ENCODE results near the gene COL23A1.

COL23A1 gene

DNA sequence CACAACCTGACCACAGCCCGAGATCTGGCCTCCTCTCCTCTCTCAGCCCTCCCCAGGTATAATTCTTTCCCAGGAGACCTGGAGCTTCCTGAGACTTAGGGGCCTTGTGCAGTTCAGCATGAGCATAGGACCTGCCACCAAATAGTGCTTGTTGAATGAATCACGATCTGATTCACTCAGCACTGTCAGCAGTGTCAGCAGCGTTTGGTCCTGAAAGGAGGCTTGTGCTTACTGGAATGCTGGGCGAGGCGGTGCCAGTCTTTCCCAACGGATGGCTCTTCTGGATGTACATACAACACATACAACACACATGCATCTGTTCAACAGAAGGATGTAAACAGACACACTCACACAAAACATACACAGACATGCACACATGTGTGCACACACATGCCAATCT is 173.3 kb downstream of the COL23A1 start:
- DNase-seq: no peak

DNA sequence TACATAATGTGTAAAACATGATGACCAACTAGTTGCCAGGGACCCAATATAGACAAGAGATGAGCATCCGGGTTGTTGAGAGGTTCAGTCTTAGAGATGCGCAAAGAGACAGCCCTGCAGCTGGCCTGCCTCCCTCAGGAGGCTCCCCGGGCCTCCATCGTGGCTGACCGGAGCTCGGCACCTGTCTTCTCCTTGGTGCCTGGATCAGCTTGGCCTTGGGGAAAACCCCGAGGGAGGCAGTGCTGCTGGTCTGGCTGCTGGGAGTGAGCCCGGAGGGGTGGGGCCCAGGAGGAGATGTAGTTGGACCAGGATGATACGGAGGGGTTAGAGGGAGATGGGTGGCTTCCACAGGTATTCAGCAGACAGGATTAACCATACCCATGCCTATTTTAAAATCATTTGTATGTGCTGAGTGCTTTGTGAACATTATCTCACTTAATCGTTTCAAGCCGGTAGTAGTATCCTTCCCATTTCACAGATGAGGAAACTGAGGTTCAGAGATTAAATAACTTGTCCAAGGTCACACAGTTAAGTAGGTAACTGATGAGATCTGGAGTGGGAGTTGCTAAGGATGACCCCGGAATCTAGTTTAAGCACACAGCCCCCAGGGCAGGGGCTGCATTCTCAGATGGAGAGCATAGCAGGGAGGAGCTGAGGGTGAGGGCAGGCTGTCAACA is 173.8 kb downstream of the COL23A1 start:
- no peak for DNase-seq

DNA sequence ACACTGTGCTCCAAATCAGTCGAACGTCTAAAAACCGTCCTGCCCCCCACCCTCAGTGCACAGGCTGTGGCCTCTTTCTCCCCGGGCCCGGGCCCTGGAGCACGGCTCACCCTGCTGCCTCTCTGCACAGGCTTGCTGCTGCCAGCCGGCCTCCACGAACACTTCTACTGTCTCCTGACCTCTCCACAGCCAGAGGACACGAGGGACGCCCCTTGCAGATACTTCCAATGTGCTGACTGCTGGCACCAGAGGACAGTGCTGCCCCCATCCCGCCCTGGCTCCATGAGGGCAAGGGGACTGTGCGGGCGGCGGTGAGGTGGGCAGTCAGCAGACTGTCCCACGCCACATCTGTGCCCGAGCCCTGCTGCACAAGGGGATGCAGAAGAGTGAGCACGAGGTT is 174.8 kb downstream of the COL23A1 start:
- no peak for DNase-seq

DNA sequence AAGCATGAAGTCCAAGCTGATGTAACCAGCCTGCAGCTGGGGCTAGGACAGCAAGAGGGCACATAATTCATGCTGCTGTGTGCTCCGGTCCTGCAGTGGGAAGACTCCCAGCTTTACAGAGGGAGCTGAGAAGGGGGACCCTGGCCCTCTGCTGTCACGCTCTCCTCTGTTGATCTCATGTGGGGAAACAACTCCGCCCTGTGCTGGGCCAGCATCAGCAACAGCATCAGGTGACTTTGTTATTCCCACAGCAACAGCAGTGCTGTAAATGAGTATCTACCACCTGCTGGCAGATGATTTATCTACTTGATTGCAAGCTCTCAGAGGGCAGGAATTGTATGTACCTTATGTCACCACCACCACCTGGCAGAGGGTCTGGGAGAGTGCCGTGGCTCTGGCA is 176.2 kb downstream of the COL23A1 start:
- no peak for DNase-seq

DNA sequence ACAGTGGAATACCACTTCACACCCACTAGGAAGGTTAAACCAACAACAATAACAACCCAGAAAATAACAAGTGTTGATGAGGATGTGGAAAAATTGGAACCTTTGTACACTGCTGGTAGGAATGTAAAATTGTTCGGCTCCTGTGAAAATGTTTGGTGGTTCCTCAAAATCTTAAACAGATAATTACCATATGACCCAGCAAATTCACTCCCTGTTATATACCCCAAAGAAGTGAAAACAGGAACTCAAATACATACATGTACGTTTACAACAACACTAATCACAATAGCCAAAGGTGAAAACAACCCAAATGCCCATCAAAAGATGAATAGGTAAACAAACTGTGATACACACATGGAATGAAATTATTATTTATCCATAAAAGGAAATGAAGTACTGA is 179.1 kb downstream of the COL23A1 start:
- no peak for DNase-seq

DNA sequence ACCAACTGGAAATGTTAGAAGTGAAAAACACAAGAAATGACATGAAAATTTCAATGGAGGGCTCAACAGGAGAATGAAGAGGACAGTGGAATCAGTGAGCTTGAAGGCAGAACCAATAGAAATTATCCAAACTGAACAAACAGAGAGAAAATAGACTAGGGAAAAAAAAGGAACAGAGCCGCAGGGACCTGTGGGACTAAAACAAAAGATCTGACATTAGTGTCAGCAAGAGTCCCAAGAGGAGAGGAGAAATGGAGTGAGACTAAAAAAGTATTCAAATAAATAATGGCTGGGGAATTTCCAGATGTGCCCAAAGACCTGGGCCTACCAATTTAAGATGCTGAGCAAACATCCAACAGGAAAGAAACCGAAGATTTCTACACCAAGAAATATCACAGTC is 182.5 kb downstream of the COL23A1 start:
- no peak for DNase-seq

DNA sequence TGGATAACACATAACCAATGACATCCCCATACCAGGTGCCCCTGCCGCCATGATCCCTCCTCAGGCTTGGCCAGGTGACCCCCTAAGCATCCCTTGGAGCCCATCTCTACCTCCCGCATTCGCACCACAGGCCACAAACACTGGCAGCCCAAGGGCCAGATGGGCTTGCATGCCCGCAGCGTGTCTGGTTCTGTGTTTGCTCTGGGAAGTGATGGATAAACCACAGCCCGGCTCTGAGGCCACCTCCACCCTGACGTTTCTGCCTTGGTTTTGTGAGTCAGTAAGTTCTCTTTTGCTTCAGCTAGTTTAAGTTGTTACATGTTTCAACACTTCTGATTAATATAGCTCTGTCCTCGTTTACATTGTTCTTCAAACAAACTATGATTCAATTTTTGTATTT is 185.2 kb downstream of the COL23A1 start:
- no peak for DNase-seq

DNA sequence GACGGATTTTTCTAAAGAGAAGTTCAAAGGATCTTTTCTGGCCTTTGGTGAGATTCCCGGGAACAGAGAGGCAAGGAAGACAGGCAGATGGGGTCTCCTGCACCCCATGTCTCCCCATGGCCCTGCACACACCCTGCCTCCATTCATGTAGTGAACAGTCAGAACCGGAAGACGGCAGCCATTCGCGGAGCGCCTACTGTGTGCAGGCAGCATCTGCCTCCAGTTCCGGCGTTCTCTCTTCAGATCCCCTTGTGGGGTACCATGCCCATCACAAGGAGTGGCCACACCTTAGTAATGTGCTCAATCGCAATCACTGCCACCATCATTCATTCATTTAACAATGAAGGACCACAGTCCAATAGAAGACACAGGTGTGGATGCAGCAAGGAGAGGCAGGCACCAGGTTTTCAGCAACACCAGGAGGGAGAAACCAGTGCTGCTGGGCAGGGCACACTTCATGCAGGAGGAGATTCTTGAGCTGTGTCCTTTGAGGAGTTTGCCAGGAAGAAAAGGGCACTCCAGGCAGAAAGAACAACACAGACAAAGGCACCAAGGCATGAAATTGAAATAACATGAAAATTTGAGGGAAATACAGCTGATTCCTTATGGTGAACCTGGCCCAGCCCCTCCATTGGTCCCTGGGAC is 186.1 kb downstream of the COL23A1 start:
- DNase-seq: no peak

DNA sequence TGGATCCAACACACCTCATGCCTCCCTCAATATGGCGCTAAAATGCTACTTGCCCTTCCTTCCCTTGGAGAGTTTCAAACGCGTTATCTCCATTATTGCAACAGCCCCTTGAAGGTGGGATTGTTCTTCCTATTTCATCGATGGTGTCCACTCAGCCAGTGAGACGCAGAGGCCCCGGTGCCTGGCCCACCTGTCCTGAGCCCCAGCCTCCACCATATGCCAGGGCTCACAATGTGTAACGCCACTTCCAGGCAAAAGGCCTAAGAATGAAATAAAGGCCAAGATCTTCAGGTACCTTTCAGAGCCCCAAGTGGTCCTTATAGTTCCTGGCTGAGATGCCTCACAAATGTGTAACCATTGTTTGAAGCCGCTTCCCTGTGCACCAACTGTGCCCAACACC is 186.8 kb downstream of the COL23A1 start:
- no peak for DNase-seq

DNA sequence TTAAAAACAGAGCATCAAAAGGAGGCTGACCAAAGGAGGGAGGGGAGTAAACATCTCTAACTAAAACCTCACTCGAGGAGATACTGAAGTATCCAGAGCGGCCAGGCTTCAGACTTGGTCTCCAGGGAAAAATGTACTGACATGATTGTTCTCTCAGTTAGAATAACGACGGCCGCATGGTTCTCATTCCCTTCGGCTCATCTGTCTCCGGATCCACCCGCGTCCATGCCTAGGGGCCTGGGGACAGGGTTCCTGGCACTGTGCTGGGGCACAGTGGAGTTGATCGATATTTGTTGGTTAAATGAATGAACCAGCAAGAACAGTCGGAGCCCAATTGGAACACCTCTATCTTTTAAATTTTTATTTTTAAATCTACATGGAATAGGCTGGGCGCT is 190.5 kb downstream of the COL23A1 start:
- no peak for DNase-seq

DNA sequence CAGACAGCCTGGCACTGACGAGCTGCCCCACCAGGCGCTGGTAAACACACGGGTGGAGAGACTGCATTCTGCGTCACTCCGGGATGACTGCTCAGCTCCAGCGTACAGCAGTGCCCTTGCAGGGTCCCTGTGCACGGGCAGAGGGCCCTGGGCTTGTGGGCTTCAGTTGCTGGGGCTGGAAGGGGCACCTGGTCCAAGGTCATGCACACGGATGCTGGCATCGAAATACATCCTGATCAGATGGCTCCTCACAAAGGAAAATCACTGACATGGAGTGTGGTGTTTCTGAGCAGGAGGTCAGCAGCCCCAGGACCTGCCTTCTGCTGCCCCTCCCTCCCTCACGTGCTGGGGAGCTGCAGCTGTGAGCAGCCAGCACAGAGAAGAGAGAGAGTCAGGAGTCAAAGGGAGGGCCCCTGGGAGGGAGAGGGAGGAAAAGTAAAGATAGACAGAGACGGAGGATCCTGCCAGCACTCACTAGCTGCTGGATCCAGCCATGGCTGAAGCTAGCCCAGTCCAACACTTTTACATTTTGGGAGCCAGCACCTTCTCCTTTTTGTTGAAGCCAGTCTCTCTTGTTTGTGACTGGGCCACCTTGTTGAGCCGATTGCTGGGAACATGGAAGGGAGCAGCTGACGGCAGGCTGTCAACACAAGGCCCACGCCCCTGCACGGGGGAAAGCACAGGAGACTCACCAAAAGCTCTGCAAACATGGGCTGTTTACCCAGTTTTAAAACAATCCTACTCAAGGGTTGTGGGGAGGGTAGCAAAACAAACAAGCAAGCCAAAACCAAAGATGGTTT is 191.1 kb downstream of the COL23A1 start:
- DNase-seq: no peak

DNA sequence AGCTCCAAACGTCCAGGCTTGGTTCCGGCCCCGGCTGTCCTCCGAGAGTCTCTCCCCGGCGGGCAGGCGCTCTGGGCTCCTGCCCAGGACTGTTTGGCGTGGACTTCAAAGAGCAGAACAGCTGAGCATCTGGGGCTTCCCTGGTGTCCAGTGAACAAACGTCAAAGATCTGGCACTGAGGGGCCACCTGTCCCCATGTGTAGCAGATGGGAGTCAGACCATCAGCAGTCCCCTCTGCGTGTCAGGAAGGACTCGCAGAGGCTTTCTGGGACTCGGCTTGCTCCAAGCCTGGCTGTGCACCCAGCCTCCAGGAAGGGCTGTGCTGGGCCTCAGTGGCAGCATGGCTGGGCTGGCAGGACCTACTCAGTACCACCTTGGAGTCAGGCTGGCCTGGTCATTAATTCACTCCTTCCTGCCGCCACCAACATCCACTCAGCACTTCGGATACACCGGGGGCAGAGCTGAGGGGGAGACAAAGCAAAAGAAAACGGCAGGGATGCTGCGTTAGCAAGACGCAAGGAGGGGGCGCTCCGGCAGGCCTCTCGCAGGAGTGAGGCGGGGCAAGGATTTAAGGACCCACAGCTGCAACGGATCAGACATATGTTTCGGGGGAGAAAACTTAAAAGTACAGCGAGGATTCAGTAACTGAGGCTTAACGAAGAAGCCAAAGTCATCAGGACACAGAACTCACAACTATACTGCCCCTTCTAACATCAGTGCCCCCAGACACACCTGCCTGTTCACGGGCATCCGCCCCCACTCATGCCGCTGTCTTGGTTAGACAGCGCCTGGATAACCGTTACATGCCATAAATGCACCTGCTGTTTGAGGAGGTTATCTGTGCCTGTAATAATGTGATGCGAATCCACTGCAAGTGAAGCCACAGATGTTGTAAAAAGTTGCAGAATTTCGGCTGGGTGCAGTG is 193.1 kb downstream of the COL23A1 start:
- DNase-seq: no peak

DNA sequence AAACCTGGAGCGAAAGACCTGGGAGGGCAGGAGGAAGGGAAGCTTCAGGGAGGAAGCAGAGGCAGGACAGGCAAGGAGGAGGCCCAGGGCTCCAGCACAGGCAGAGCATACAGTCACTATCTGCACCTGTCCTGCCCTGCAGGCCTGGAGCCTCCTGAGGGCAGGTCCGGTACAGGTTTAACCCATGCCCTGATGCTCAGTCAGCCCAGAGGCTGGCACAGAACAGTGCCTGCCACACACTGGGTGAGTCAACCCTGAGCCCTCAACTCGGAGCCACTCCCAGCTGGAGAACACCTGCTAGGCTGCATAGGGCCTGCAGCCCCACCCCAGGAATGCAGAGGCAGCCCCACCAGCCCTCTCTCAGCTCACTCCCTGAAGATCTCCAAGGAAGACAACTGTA is 196.1 kb downstream of the COL23A1 start:
- DNase-seq: no peak

DNA sequence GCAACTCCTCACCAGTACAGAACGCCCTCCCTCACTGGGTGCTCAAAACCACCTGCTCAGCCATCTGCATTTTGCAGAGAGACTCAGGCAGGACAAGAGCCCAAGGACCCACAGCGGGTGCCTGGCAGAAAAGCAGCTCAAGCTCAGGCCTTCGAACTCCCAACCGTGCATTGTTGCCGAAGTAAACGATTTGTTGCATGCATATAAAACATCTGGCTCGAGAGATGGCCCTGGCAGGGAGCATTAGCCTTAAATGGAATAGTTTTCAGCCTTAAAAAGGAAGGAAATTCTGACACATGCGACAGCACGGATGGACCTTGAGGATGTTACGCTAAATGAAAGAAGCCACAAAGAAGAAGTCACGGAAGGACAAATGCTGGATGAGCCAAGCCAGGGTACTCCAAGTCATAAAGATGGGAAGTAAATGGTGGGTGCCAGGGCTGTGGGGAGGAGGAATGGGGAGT is 197.2 kb downstream of the COL23A1 start:
- no peak for DNase-seq

DNA sequence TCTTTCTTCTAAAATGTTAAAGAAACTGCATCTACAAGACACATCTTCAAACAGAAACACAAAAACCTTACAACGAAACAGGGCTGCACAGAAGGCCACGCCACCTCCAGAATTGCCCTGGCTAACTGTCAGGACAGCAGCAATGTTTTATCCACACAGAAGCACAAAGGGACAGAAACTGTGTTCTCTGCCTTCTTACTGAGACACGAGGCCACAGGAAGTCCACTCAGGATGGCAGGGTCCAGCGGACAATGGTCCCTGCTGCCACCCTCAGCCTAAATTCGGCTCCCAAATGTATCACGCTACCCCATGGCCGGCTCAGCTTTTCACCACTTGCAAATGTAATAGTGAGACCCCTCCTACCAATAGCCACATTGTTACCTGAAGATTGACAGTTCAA is 197.8 kb downstream of the COL23A1 start:
- no peak for DNase-seq

DNA sequence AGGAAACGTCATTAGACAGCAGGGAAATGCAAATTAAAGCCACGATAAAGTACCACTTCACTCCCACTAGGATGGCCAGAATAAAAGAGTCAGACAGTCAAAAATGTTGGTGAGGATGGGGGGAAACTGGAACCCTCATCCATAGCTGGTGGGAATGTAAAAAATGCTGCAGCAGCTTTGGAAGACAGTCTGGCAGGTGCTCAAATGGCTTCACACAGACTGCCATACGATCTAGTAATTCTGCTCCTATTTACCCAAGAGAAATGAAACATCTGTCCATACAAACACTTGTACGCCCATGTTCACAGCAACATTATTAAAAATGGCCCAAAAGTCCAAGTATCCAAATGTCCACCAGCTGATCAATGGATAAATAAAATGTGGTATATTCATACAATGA is 198.7 kb downstream of the COL23A1 start:
- DNase-seq: no peak

DNA sequence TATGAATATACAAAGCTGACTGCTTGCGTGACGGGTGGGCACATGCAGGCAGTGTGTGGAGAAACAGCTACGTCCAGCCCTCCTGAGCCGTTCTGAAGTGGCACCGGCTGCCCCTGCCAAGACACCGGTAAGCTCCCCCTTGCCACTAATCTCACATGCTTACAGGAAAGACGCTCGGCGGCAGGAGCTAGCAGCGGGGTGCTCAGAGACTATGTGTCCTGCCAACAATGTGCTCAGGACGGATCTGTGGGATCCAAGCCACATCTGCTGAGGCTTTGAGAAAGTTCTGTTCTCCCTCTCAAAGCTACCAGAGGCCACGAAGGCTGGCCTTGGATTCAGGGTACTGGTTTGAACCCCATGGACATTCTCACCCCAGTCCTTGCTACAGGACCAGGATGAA is 200.4 kb downstream of the COL23A1 start:
- DNase-seq: no peak

DNA sequence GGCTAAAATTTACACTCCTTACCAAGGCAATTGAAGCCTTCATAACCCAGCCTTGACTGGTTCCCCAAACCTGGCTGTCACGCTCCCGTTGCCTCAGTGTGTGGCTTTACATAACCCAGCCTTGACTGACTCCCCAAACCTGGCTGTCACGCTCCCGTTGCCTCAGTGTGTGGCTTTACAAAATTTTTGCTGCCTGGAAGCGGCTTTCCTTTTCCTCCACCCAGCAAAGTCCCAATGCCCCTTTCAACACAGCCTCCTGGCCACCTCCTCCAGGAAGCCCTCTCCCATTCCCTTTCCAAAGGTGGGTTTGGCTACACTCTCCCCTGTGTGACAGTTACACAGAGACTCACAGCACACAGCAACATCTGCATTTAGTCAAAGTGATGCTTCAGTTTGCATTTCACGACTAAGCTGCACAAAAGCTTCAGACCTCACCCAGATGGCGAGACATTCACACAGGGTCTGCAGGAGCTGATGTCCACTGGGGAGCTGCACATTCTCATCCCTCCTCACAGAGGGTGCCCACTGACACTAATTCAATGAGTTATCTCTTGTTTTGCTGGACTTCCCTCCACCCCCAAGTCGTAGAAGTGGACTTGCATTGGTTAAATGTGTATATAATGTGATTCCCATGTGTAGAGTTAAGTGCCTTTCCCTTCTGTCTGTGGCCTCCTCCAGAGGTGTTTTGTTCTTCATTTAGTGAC is 201.0 kb downstream of the COL23A1 start:
- DNase-seq: no peak

DNA sequence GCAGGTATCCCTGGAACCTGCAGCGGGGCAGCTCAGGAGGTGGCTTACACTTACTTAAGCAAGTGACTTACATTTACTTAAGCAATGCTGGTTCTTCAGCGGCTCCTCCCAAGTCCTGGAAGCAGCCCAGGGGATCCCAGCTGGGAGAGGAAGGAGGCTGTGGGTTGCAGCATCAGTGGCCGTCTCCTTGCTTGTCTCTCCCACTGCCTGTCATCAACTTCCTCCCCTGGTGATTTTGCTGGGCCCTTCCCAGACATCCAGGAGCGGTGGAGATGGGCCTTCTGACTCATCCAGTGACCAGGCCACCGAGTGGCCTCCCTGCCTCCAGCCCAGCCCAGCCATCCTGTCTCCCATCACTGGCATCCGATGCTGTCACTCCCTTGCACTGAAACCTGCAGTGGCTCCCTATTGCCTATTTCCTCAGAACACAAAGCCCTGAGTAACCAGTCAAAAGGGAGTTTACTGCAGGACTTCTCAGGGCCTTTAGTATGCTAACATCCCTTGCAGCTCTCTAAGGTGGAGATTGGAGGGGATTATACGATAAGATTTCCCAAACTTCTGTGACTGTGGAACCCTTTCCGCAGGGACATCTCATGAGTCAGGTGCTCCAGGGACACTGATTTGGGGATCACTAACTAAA is 201.7 kb downstream of the COL23A1 start:
- no peak for DNase-seq

DNA sequence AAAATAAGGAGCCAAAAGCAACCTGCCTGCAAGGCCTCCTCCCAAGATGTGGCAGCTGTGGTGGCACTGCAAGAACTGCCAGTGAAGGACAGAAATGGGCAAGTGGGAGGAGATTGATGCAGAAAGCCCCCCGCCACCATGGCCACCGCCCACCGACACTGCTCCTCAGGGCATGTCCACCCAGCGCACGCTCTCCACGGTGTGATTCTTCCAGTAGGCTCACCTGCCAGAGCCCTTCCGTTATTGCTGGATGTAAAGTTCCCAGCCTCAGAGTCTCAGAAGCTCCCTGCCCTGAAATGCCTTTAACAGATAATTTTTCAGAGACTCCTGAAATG is 202.4 kb downstream of the COL23A1 start:
- DNase-seq: no peak

DNA sequence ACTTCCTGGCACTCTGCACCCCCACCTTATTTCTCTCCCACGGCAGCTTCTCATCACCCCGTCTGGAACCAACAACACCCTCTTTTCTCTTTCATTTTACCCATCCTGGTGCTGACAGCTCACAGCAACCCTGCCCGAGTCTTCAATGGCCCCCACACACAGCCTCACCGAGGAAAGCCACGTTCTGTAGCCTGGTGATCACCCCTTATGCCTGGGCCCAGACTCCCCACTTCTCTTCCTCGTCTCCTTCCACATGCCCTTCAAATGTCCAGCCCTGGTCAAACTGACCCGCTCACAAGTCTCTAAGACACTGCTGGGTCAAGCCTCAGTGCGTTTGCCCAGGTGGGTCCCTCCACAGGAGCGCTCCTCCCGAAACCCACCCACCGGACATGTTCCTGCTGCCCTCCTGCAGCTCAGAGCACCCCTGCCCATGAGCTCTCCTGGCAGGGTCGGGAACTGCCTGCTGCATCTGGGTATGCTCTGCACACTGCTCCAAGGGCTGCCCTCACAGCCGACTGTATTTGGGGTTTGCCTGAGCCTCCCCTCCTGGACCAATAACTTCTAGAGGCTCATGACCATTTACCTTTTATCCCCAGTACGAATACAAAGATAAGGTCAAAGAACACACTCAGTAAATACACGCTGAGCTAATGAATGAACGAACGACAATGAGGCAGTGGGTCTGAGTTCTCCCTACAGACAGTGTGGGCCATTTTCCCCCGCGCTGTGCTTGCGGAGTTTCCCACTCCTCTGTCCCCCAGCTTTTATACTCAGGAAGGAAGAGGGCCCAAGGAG is 202.9 kb downstream of the COL23A1 start:
- no peak for DNase-seq
